Thyroid gland (tissue), 4 donors: Measurements from ENCODE around the gene LLCFC1. TPM values are rescaled to one million over a fixed set of nuclear protein-coding genes. Genes with fewer than 3 reads are reported as not detected.
A peak's percentile ranks its signal among the peaks of the same experiment; 100 is the strongest.

Experiments used
- DNase-seq, 2 donors: peaks; one replicate each; pipeline ENCODE4 v3.0.0-alpha.2; 2019
- H3K27ac ChIP-seq, 3 donors: fragments of 200-600 bp; sonication (generic); 1 replicate in 2 of 3; 2 replicates in 1 of 3; pipeline ENCODE4 v1.5.1; 2016 to 2019; ENCODE audit warnings: mild to moderate bottlenecking in 1 of 3, moderate library complexity in 1 of 3
- H3K27me3 ChIP-seq: fragments of 200-600 bp; sonication (generic); one replicate; pipeline ENCODE4 v1.5.1; 2019
- H3K36me3 ChIP-seq, 2 donors: fragments of 200-600 bp; sonication (generic); one replicate each; pipeline ENCODE4 v1.5.1; 2016 to 2019
- H3K4me1 ChIP-seq, 2 donors: fragments of 200-600 bp; sonication (generic); one replicate each; pipeline ENCODE4 v1.5.1; 2017 to 2019
- H3K4me3 ChIP-seq, 3 donors: fragments of 200-600 bp; sonication (generic); replicated peaks in 1 of 3; 1 replicate in 2 of 3; 2 replicates in 1 of 3; pipeline ENCODE4 v1.5.1; 2016; ENCODE audit warnings: mild to moderate bottlenecking in 1 of 3
- H3K9me3 ChIP-seq: fragments of 200-600 bp; sonication (generic); one replicate; pipeline ENCODE4 v1.5.1; 2017
- POLR2A ChIP-seq, 2 donors: fragments of 450-650 bp; IDR thresholded peaks; one replicate each; pipeline ENCODE4 v1.6.1; 2017; ENCODE audit warnings: antibody characterized with exemption in 2 of 2, mild to moderate bottlenecking in 2 of 2, moderate library complexity in 1 of 2
- WGBS, 2 donors: methylation state at CpG; one replicate each; pipeline ENCODE4 v1.1.5; 2017; 5-methylcytosine and 5-hydroxymethylcytosine counted together
- intact Hi-C: fragments of 100-400 bp; cut with DNase I; formaldehyde crosslinking; loops from one replicate; pipeline ENCODE4 v1.15.1; 2023
- total RNA-seq, 4 donors: library from RNA; depleted of rRNA; stranded (reverse); fragments of >200 nt; gene quantifications; one replicate each; pipeline ENCODE4 v1.2.3, GENCODE V29; 2016
- TF ChIP-seq, protein P1 (sequence below), 6 experiments: fragments of 200-600 bp in 3 of 6; fragments of 450-650 bp in 3 of 6; sonication (generic) in 3 of 6; IDR thresholded peaks; one replicate each; pipeline ENCODE4 v1.5.1; 2016 to 2019; ENCODE audit warnings: antibody characterized with exemption in 6 of 6, mild to moderate bottlenecking in 2 of 6, inconsistent platforms in 1 of 6, moderate library complexity in 1 of 6

LLCFC1 gene
- total RNA-seq, 4 donors from 2014 or later = 0.67 TPM; not detected in 3

DNA sequence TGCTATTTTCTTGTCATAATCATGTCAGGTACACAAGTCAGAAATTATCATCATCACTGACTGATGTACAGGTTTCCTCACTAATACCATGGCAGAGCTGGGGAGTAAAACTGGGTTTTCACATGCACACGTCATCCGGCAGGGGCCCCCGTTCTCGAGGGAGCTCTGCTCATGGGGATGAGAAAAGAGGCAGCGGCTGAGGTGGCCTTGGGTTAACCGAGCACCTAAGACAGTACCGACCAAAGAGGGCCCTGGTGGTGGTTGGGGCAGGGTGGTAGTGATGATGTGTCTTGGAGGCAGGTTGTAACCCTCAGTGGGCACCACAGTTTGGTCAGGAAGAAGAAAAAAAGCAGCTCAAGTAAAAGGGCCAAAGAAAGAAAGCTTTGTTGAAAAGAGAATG lies 41.6 kb upstream of the LLCFC1 start:
- no peak for DNase-seq

DNA sequence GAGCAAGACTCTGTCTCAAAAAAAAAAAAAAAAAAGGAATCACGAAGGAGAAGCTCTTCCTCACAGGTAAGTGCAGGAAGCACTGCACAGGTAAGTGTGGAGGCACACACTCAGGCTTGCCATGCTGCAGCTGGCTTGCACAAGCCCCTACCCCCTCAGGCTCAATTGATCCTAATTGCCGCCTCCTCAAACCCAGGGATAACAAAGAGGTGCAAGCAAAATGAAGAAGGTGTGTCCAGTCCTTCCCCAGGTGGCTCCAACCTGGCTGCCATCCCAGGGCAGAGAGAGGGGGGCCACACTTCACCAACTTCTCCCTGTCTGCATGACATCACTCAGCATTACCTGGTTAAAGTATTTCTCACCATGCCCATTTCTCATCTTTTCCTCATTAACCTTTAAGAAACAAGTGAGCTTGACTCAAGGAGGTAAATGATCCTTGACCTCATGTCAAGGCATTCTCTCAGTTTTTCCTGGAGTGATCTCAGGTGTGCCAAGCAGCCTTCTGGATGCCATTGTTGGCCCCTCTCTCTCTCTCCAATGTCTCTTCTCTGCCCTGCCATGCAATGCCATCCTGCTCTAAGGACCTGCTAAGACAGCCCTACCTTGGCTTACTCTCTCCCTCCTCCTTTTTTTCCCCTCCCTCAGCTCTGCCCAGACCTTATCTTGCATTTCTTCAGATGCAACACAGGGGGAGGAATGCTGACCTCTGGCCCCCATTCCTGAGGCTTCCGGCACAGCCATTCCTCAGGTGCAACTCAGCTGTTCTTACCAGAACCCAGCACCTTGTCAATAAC lies 40.7 kb upstream of the LLCFC1 start:
- Histone ChIP-seq H3K9me3 (no peaks in the 10 kb centered on the region), H3K27me3 (no peaks in the 10 kb centered on the region), H3K4me1 (peaks cover 0 to 12% of the 10 kb centered on the region in 2 donors), H3K4me3 (no peak overlapping the region), H3K36me3 (no peaks in the 10 kb centered on the region), H3K27ac (no peak overlapping the region)
- intact Hi-C loops = no loop called here
- 29 to 37% methylated on average over 3 of the region's 3 CpGs for WGBS, 2 donors
- DNase-seq = peak; percentile 80 to 82
- no peak for TF ChIP-seq POLR2A (IDR thresholded peaks at IDR 0.05)
- TF ChIP-seq, protein P1, sequence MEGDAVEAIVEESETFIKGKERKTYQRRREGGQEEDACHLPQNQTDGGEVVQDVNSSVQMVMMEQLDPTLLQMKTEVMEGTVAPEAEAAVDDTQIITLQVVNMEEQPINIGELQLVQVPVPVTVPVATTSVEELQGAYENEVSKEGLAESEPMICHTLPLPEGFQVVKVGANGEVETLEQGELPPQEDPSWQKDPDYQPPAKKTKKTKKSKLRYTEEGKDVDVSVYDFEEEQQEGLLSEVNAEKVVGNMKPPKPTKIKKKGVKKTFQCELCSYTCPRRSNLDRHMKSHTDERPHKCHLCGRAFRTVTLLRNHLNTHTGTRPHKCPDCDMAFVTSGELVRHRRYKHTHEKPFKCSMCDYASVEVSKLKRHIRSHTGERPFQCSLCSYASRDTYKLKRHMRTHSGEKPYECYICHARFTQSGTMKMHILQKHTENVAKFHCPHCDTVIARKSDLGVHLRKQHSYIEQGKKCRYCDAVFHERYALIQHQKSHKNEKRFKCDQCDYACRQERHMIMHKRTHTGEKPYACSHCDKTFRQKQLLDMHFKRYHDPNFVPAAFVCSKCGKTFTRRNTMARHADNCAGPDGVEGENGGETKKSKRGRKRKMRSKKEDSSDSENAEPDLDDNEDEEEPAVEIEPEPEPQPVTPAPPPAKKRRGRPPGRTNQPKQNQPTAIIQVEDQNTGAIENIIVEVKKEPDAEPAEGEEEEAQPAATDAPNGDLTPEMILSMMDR (IDR thresholded peaks at IDR 0.05) = no peak

More for the DNA sequence above, 41.6 kb upstream of the LLCFC1 start:
- intact Hi-C loops = no loop called here
- TF ChIP-seq, protein P1 (IDR thresholded peaks at IDR 0.05) = no peak
- no peak for TF ChIP-seq POLR2A (IDR thresholded peaks at IDR 0.05)
- Histone ChIP-seq H3K27ac (no peak overlapping the region), H3K4me3 (no peak overlapping the region), H3K36me3 (no peaks in the 10 kb centered on the region), H3K9me3 (no peaks in the 10 kb centered on the region), H3K27me3 (no peaks in the 10 kb centered on the region), H3K4me1 (peaks cover 0 to 12% of the 10 kb centered on the region in 2 donors)
- 93 to 95% methylated on average over 7 of the region's 7 CpGs for WGBS, 2 donors

DNA sequence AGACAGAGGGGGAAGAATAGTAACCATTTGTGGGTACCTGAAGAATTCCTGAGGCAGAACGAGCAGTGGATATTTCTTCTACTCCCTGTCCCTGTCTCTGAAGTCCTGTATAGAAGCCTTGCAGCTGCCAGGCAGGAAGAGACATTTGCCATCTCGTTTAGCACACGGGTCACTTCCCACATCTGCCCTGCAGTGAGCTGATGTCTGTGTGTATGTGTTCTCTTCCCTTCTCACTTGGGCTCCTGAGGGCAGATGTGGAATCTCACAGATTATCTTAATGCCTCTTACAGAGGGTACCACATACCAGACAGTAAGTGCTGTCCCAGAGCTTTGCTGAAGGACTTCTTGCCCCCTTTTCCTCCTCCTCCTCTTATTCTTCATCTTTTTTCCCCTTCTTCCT lies 39.6 kb upstream of the LLCFC1 start:
- DNase-seq = no peak
- no peak for TF ChIP-seq POLR2A (IDR thresholded peaks at IDR 0.05)
- WGBS, 2 donors = 53 to 69% methylated on average over 3 of the region's 3 CpGs

DNA sequence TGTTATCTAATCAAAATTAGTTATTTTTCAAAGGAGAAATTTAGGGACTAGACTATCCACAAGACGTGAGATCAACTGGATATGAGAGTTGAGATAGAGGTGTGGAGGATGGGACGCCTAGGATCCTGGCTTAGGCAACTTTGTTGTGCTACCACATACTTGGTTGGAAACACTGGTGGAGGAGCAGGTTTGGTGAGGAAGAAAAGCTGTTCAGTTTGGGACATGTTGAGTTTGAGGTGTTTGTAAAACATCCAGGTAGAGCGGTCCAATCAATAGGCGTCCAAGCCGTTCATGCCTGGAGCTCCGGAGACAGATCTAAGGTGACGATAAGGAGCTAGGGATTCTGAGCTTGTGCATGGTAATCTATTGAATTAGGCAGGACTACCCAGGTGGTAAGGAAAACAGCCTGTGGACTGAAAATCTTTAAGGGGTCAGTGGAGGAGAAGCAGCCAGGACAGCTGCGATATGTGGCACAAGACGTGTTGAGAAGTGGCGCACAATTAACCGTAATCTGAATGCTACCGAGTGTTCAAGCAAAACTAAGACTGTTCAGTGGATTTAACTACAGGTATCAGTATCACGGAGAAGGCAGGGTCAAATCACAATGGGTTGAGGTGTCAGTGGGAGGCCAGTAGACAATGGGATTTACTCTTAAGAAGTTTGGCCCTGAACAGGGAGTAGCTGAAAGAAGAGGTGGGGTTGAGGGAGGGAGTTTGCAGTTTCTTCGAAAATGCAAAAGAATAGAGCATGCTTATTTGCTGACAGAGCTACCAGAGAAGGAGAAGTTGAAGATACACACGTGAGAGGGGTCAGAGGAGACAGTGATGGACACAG lies 37.6 kb upstream of the LLCFC1 start:
- WGBS, 2 donors = 81 to 89% methylated on average over 15 of the region's 15 CpGs
- intact Hi-C loops = no loop called here
- no peak overlapping the region for H3K27ac ChIP-seq
- no peaks in the 10 kb centered on the region for H3K9me3 ChIP-seq
- DNase-seq = no peak
- H3K36me3 ChIP-seq = no peaks in the 10 kb centered on the region
- H3K4me3 ChIP-seq = no peak overlapping the region
- H3K4me1 ChIP-seq = peaks cover 0 to 12% of the 10 kb centered on the region in 2 donors
- TF ChIP-seq, protein P1 (IDR thresholded peaks at IDR 0.05) = no peak
- TF ChIP-seq POLR2A (IDR thresholded peaks at IDR 0.05) = no peak
- no peaks in the 10 kb centered on the region for H3K27me3 ChIP-seq

More for the DNA sequence above, 39.6 kb upstream of the LLCFC1 start:
- H3K27me3 ChIP-seq = no peaks in the 10 kb centered on the region
- intact Hi-C loops = no loop called here
- peaks cover 0 to 12% of the 10 kb centered on the region in 2 donors for H3K4me1 ChIP-seq
- no peaks in the 10 kb centered on the region for H3K9me3 ChIP-seq
- H3K27ac ChIP-seq = no peak overlapping the region
- no peak overlapping the region for H3K4me3 ChIP-seq
- no peaks in the 10 kb centered on the region for H3K36me3 ChIP-seq

DNA sequence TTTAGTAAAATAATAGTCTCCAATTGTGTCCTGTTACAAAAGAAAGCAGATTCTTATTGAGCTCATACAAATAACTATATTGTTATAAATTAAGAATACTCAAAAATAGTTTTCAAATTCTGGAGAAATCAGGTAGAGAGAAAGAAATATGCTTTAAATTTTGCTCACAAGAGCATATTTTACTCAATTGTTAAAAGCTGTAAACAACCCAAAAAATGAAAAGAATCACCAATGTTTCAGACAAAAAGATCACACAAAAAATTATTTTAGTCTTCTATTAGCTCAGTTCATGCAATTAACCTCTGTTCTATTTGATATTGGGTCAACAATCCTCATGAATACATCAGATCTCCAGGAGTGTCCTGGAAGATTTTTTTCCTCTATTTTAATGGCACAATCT lies 35.2 kb upstream of the LLCFC1 start:
- TF ChIP-seq, protein P1 (IDR thresholded peaks at IDR 0.05) = no peak
- no peak for TF ChIP-seq POLR2A (IDR thresholded peaks at IDR 0.05)
- H3K4me1 ChIP-seq = no peaks in the 10 kb centered on the region
- intact Hi-C loops = no loop called here

More for the DNA sequence above, 35.2 kb upstream of the LLCFC1 start:
- Histone ChIP-seq H3K4me3 (no peak overlapping the region), H3K9me3 (no peaks in the 10 kb centered on the region), H3K27ac (no peak overlapping the region), H3K27me3 (no peaks in the 10 kb centered on the region), H3K36me3 (no peaks in the 10 kb centered on the region)
- no peak for DNase-seq
